Natural killer cell (primary cell): ENCODE results near the gene KCNQ2. TPM values are rescaled to one million over a fixed set of nuclear protein-coding genes. Genes with fewer than 3 reads are reported as not detected.

Experiments
- ATAC-seq, 3 donors: fragments of 150-1000 bp in 2 of 3; fragments of 200-7000 bp in 1 of 3; cut with Tn5 transposase; 1 replicate in 1 of 3; 2 replicates in 2 of 3; pipeline ENCODE4 v1.10.0; 2021; ENCODE audit warnings: mild to moderate bottlenecking in 2 of 3, moderate library complexity in 2 of 3
- DNase-seq, 2 donors: peaks; one replicate each; pipeline versions ENCODE4 v3.0.0 to v3.0.0-alpha.2; 2013 to 2021; ENCODE audit warnings: mixed read lengths in 1 of 2
- H3K27ac ChIP-seq: one replicate; pipeline ENCODE4 v1.5.1; 2013; ENCODE audit warnings: mild to moderate bottlenecking, low read length
- H3K27me3 ChIP-seq: one replicate; pipeline ENCODE4 v1.6.1; 2013; ENCODE audit warnings: low read length; ENCODE audit not compliant: control insufficient read depth, insufficient read depth
- H3K36me3 ChIP-seq: one replicate; pipeline ENCODE4 v1.6.1; 2013; ENCODE audit warnings: low read length; ENCODE audit not compliant: control insufficient read depth, insufficient read depth
- H3K4me1 ChIP-seq: one replicate; pipeline ENCODE4 v1.6.1; 2013; ENCODE audit warnings: low read length; ENCODE audit not compliant: control insufficient read depth, insufficient read depth
- H3K4me3 ChIP-seq: one replicate; pipeline ENCODE4 v1.5.1; 2013; ENCODE audit warnings: low read length
- H3K9me3 ChIP-seq: one replicate; pipeline ENCODE4 v1.6.1; 2013; ENCODE audit warnings: low read length; ENCODE audit not compliant: control insufficient read depth, insufficient read depth
- H3K27ac Mint-ChIP-seq, 2 donors: one replicate each; pipeline ENCODE4 v1.8.0; 2022; ENCODE audit warnings: mild to moderate bottlenecking in 2 of 2, mixed read lengths in 2 of 2, moderate library complexity in 1 of 2
- H3K27me3 Mint-ChIP-seq, 2 donors: one replicate each; pipeline ENCODE4 v1.8.0; 2022; ENCODE audit warnings: low read depth in 2 of 2, mixed read lengths in 2 of 2
- H3K36me3 Mint-ChIP-seq: one replicate; pipeline ENCODE4 v1.8.0; 2022; ENCODE audit warnings: mixed read lengths
- H3K4me1 Mint-ChIP-seq, 2 donors: one replicate each; pipeline ENCODE4 v1.8.0; 2022; ENCODE audit warnings: mixed read lengths in 2 of 2
- H3K4me3 Mint-ChIP-seq: one replicate; pipeline ENCODE4 v1.8.0; 2022; ENCODE audit warnings: mild to moderate bottlenecking, moderate library complexity, mixed read lengths
- H3K9me3 Mint-ChIP-seq, 2 donors: one replicate each; pipeline ENCODE4 v1.8.0; 2022; ENCODE audit warnings: mixed read lengths in 2 of 2
- CTCF ChIP-seq: fragments of 200-600 bp; IDR thresholded peaks from one replicate; pipeline ENCODE4 v1.8.0; 2022; ENCODE audit warnings: antibody characterized with exemption
- WGBS: methylation state at CpG from one replicate; pipeline ENCODE4 v1.1.7; 2013; ENCODE audit warnings: missing lambda C conversion rate; ENCODE audit not compliant: insufficient coverage; 5-methylcytosine and 5-hydroxymethylcytosine counted together
- intact Hi-C: fragments of 100-400 bp; cut with micrococcal nuclease; formaldehyde crosslinking; loops from one replicate; pipeline ENCODE4 v1.14.2; 2022
- total RNA-seq, 4 donors: library from RNA; stranded (reverse); fragments of 120-200 nt in 1 of 4; gene quantifications; one replicate each; pipeline versions ENCODE4 v1.2.3 to v1.2.4, GENCODE V29; 2013 to 2022

Gene KCNQ2
- total RNA-seq, 3 donors from 2014 or later (not counting 1 experiment from before 2014, with no cell fraction given) = not detected

- H3K27me3 Mint-ChIP-seq = peaks cover 0 to 11% of the 10 kb centered on the region in 2 donors
- no peak overlapping the region for H3K27ac Mint-ChIP-seq
- peaks cover 9% of the 10 kb centered on the region for H3K27me3 ChIP-seq
- peaks cover 10% of the 10 kb centered on the region for H3K4me1 ChIP-seq
- ATAC-seq (no peak), DNase-seq (no peak)
- H3K4me1 Mint-ChIP-seq = no peaks in the 10 kb centered on the region
- no peaks in the 10 kb centered on the region for H3K36me3 Mint-ChIP-seq
- no peaks in the 10 kb centered on the region for H3K9me3 ChIP-seq
- no peak overlapping the region for H3K4me3 Mint-ChIP-seq
- no peaks in the 10 kb centered on the region for H3K36me3 ChIP-seq
- H3K9me3 Mint-ChIP-seq = peaks cover 0 to 8% of the 10 kb centered on the region in 2 donors
- whole genome bisulfite sequencing = 68% methylated on average over 4 of the region's 4 CpGs
- TF ChIP-seq CTCF = no peak
- intact Hi-C loops = no loop called here
- no peak overlapping the region for H3K4me3 ChIP-seq
- H3K27ac ChIP-seq = no peak overlapping the region
These were observed 19.3 kb upstream of the KCNQ2 start for GRCh38 chr20:63491635-63492230.

- H3K9me3 Mint-ChIP-seq = peaks cover 0 to 8% of the 10 kb centered on the region in 2 donors
- Histone ChIP-seq H3K4me3 (no peak overlapping the region), H3K27ac (no peak overlapping the region), H3K36me3 (no peaks in the 10 kb centered on the region), H3K9me3 (no peaks in the 10 kb centered on the region), H3K27me3 (peaks cover 3% of the 10 kb centered on the region), H3K4me1 (peaks cover 4% of the 10 kb centered on the region)
- TF ChIP-seq CTCF = no peak
- no peak overlapping the region for H3K27ac Mint-ChIP-seq
- H3K36me3 Mint-ChIP-seq = no peaks in the 10 kb centered on the region
- no peak for DNase-seq
- ATAC-seq = no peak
- H3K27me3 Mint-ChIP-seq = peaks cover 0 to 13% of the 10 kb centered on the region in 2 donors
- H3K4me1 Mint-ChIP-seq = no peaks in the 10 kb centered on the region
- WGBS = 85% methylated on average over 4 of the region's 4 CpGs
- intact Hi-C loops = no loop called here
- H3K4me3 Mint-ChIP-seq = no peak overlapping the region
These were observed 18.6 kb upstream of the KCNQ2 start for GRCh38 chr20:63491078-63491477.

GRCh38 chr20:63490416-63490815 is 18.0 kb upstream of the KCNQ2 start:
- ATAC-seq = no peak
- Histone ChIP-seq H3K27ac (no peak overlapping the region), H3K4me1 (no peaks in the 10 kb centered on the region), H3K4me3 (no peak overlapping the region), H3K9me3 (no peaks in the 10 kb centered on the region), H3K36me3 (no peaks in the 10 kb centered on the region), H3K27me3 (peaks cover 3% of the 10 kb centered on the region)
- H3K9me3 Mint-ChIP-seq = peaks cover 0 to 8% of the 10 kb centered on the region in 2 donors
- peaks cover 0 to 15% of the 10 kb centered on the region in 2 donors for H3K27me3 Mint-ChIP-seq
- DNase-seq = no peak
- H3K36me3 Mint-ChIP-seq = no peaks in the 10 kb centered on the region
- intact Hi-C loops = no loop called here
- TF ChIP-seq CTCF = no peak
- WGBS = 83% methylated on average over 24 of the region's 24 CpGs
- H3K4me3 Mint-ChIP-seq = no peak overlapping the region
- H3K27ac Mint-ChIP-seq = no peak overlapping the region
- H3K4me1 Mint-ChIP-seq = no peaks in the 10 kb centered on the region
